Lung (tissue), 12 donors: ENCODE results near the gene DNASE1L3. TPM values are rescaled to one million over a fixed set of nuclear protein-coding genes. Genes with fewer than 3 reads are reported as not detected.

Experiments
- ATAC-seq: fragments of 200-7000 bp; cut with Tn5 transposase; one replicate; pipeline ENCODE4 v1.9.1; 2020; ENCODE audit warnings: moderate number of reproducible peaks; ENCODE audit not compliant: insufficient read depth, low FRiP score
- DNase-seq, 3 donors: peaks; one replicate each; pipeline ENCODE4 v3.0.0-alpha.2; 2013 to 2017
- H3K27ac ChIP-seq, 2 donors: one replicate each; pipeline ENCODE4 v1.5.1; 2013; ENCODE audit warnings: mild to moderate bottlenecking in 2 of 2, moderate library complexity in 2 of 2, control low read depth in 1 of 2, inconsistent platforms in 1 of 2, low read depth in 1 of 2, low read length in 1 of 2
- H3K27me3 ChIP-seq, 3 donors: one replicate each; pipeline ENCODE4 v1.5.1; 2013; ENCODE audit warnings: low read length in 2 of 3; ENCODE audit not compliant: control insufficient read depth in 3 of 3, insufficient read depth in 3 of 3
- H3K36me3 ChIP-seq, 4 donors: one replicate each; pipeline ENCODE4 v1.5.1; 2013; ENCODE audit warnings: low read length in 4 of 4, mild to moderate bottlenecking in 1 of 4, moderate library complexity in 1 of 4; ENCODE audit not compliant: control insufficient read depth in 4 of 4, insufficient read depth in 4 of 4
- H3K4me1 ChIP-seq, 5 donors: one replicate each; pipeline ENCODE4 v1.5.1; 2013; ENCODE audit warnings: low read length in 5 of 5, mild to moderate bottlenecking in 2 of 5, moderate library complexity in 1 of 5; ENCODE audit not compliant: control insufficient read depth in 5 of 5, insufficient read depth in 5 of 5
- H3K4me3 ChIP-seq: one replicate; pipeline ENCODE4 v1.5.1; 2013; ENCODE audit warnings: mild to moderate bottlenecking, control low read depth, moderate library complexity
- H3K9ac ChIP-seq, 2 donors: one replicate each; pipeline ENCODE4 v1.5.1; 2013; ENCODE audit warnings: low read length in 2 of 2, control low read depth in 1 of 2; ENCODE audit not compliant: insufficient read depth in 1 of 2
- H3K9me3 ChIP-seq, 4 donors: one replicate each; pipeline ENCODE4 v1.5.1; 2013; ENCODE audit warnings: low read length in 3 of 4, mild to moderate bottlenecking in 1 of 4, moderate library complexity in 1 of 4; ENCODE audit not compliant: control insufficient read depth in 4 of 4, insufficient read depth in 3 of 4
- WGBS, 2 donors: extraction: QIAGEN DNeasy Blood & Tissue Kit; methylation state at CpG; one replicate each; pipeline ENCODE4 v1.1.7; 2013; 5-methylcytosine and 5-hydroxymethylcytosine counted together
- polyA plus RNA-seq, 2 donors: library from polyadenylated mRNA; stranded (reverse); fragments of 200-250 nt; gene quantifications; one replicate each; pipeline ENCODE4 v1.2.1, GENCODE V29; 2013
- total RNA-seq, 2 donors: library from RNA; depleted of rRNA in 1 of 2; stranded (reverse); fragments of >200 nt in 1 of 2; gene quantifications; one replicate each; pipeline ENCODE4 v1.2.1, GENCODE V29; 2014 to 2021
- TF ChIP-seq, protein P1 (sequence below): IDR thresholded peaks from 2 replicates; pipeline ENCODE4 v1.5.1; 2012; ENCODE audit warnings: mild to moderate bottlenecking; ENCODE audit errors: control extremely low read depth, extremely low read depth
- donor health status: control.
- donor health status: control.
- donor health status: Bipolar disorder and iron deficiency.
- donor health status: healthy.
- donor health status: DM: yes; HTN: yes; CAD: no.

The DNASE1L3 gene
- total and polyA plus RNA-seq, 4 donors, result 1.2 to 10.7 (median 2.4) TPM

DNA sequence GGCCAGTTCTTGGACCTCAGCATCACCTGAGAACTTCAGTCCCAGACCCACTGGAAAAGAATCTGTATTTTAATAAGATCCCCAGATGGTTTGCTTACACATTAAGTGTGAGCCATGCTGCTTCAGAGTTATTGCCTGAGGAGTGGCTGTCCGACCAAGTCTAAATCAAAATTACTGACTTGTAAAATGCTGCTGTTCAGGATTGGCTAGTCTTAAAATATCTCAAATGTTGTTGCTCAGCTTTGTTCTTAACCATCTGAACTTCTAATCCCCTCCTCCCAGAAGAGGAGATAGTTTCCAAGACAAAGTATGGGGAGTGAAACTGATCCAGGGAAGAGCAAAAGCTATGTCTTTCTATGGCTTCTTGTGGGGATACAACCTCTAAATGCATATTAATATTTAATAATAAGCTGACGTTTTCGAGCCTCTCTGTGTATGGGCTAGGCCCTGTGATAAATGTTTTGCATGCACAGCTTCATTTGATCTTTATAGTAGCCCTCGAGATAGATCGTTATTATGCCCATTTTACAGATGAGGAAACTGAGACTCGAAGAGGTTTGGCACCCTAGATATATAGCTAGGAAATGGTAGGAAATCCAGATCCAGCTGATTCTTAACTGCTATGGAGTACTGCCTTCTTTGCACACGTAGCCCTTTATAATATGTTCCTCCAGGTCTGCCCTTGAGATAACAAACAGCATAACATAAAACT, 52.2 kb downstream of the DNASE1L3 start:
- Histone ChIP-seq H3K9me3 (peaks cover 0 to 6% (median 0%) of the 10 kb centered on the region in 4 donors), H3K27me3 (no peaks in the 10 kb centered on the region), H3K4me1 (peaks cover 4 to 56% (median 16%) of the 10 kb centered on the region in 5 donors), H3K9ac (no peak overlapping the region), H3K36me3 (peaks cover 0 to 43% (median 5%) of the 10 kb centered on the region in 4 donors), H3K27ac (no peak overlapping the region), H3K4me3 (no peak overlapping the region)
- TF ChIP-seq, protein P1, sequence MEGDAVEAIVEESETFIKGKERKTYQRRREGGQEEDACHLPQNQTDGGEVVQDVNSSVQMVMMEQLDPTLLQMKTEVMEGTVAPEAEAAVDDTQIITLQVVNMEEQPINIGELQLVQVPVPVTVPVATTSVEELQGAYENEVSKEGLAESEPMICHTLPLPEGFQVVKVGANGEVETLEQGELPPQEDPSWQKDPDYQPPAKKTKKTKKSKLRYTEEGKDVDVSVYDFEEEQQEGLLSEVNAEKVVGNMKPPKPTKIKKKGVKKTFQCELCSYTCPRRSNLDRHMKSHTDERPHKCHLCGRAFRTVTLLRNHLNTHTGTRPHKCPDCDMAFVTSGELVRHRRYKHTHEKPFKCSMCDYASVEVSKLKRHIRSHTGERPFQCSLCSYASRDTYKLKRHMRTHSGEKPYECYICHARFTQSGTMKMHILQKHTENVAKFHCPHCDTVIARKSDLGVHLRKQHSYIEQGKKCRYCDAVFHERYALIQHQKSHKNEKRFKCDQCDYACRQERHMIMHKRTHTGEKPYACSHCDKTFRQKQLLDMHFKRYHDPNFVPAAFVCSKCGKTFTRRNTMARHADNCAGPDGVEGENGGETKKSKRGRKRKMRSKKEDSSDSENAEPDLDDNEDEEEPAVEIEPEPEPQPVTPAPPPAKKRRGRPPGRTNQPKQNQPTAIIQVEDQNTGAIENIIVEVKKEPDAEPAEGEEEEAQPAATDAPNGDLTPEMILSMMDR, result no peak
- DNase-seq (no peak), ATAC-seq (no peak)
- WGBS, 2 donors, result 95 to 97% methylated on average over 7 of the region's 7 CpGs

DNA sequence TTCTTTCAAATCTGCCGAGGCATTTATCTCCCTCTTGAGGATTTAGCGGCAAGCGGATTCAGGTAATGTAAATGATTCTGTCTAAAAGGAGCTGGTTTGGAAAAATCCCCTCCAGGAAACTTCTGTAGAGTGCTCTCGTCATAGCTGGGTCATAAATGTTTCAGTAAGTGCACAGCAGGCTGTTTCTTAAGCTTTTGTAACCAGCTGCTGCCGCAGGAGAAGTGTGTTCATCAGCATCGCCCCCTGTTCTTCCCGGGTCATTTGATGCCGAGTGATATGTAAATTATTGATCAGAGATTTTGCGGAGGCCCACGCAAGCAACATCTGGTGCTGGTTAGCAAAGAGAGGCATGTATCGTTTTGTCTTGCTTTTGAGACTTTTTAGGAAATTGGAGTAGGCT, 53.1 kb downstream of the DNASE1L3 start:
- Histone ChIP-seq H3K4me1 (peaks cover under 1 to 48% (median 9%) of the 10 kb centered on the region in 5 donors), H3K27me3 (no peaks in the 10 kb centered on the region), H3K9ac (no peak overlapping the region), H3K9me3 (peaks cover 0 to 6% (median 0%) of the 10 kb centered on the region in 4 donors), H3K36me3 (peaks cover 0 to 43% (median 6%) of the 10 kb centered on the region in 4 donors), H3K27ac (no peak overlapping the region), H3K4me3 (no peak overlapping the region)
- no peak for ATAC-seq
- peak in 1 of 3 donors; percentile 25 for DNase-seq
- TF ChIP-seq, protein P1, result no peak
- WGBS, 2 donors, result 83 to 88% methylated on average over 11 of the region's 11 CpGs

DNA sequence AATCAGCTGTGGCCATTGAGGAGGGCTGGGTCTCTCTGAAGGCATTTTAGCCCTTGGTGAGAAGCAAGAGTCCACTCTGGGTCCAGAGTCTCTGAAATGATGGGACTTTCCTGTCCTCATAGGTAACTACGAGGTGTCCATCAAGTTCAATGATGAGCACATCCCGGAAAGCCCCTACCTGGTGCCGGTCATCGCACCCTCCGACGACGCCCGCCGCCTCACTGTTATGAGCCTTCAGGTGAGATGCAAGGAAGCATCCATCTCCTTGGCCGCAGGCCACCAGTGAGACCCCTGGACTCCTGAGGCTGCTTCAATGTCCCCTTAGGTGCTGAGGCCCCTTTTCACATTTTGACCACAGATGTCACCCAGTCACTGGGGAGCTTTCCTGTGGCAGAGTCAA, 54.9 kb downstream of the DNASE1L3 start:
- H3K27me3 ChIP-seq, result no peaks in the 10 kb centered on the region
- peaks cover 0 to 39% (median 7%) of the 10 kb centered on the region in 5 donors for H3K4me1 ChIP-seq
- H3K36me3 ChIP-seq, result peaks cover 2 to 52% (median 8%) of the 10 kb centered on the region in 4 donors
- no peak overlapping the region for H3K27ac ChIP-seq
- DNase-seq, result no peak
- no peak overlapping the region for H3K9ac ChIP-seq
- 97 to 98% methylated on average over 10 of the region's 10 CpGs for WGBS, 2 donors
- no peak for ATAC-seq
- H3K4me3 ChIP-seq, result no peak overlapping the region
- TF ChIP-seq, protein P1, result no peak
- H3K9me3 ChIP-seq, result no peaks in the 10 kb centered on the region
